ENCODE measurements around the gene TCF7L1. TPM values are rescaled to one million over a fixed set of nuclear protein-coding genes. Genes with fewer than 3 reads are reported as not detected.
A peak's percentile ranks its signal among the peaks of the same experiment; 100 is the strongest.
"Not testable (repeated sequence)": the region's sequence is repeated elsewhere in the genome, so short reads cannot be mapped to it uniquely, and the experiment has no call there.

Gene TCF7L1
- total RNA-seq, 2 experiments from 2014 or later = not detected

GRCh38 chr2:85327160-85327821, 194.1 kb downstream of the TCF7L1 start:
- peak overlapping the region; percentile 97 for H3K27ac Mint-ChIP-seq
- CTCF ChIA-PET = interaction anchor here (1.0 to 1.4 kb wide), 2 partner anchors 17 to 27 kb away, joined by 3 to 4 read pairs; partner anchors contain the start of genes ELMOD3 and RETSAT
- no peaks in the 10 kb centered on the region for H3K27me3 Mint-ChIP-seq
- no peaks in the 10 kb centered on the region for H3K9me3 ChIP-seq (ENCODE audit: control insufficient read depth in 1 of 2, insufficient read depth in 1 of 2, low read length in 2 of 2)
- peaks cover 61% of the 10 kb centered on the region for H3K4me1 Mint-ChIP-seq (ENCODE audit: low read depth)
- peak overlapping the region; percentile 95 to 97 for H3K27ac ChIP-seq (ENCODE audit: low read depth in 1 of 2, low read length in 2 of 2)
- intact Hi-C loops (cut with DNase I, micrococcal nuclease) = loop anchor here (2.0 to 5.0 kb wide), 3 partner anchors 92 to 225 kb away; partner anchors contain the start of genes MAT2A (in 1 of the 2) and SH2D6 (in 1 of the 2)
- peak overlapping the region; percentile 96 for H3K4me3 Mint-ChIP-seq
- DNase-seq (peak; percentile 44 to 77 (median 56)), ATAC-seq (ENCODE audit: poor library complexity) (peak; percentile 30)
- peaks cover 64% of the 10 kb centered on the region for H3K36me3 Mint-ChIP-seq (ENCODE audit: low read depth)
- peaks cover 41% of the 10 kb centered on the region for H3K4me1 ChIP-seq (ENCODE audit: insufficient read depth, low read length)
- TF ChIP-seq CTCF (IDR thresholded peaks at IDR 0.05) = no peak
- no peaks in the 10 kb centered on the region for H3K9me3 Mint-ChIP-seq
- H3K27me3 ChIP-seq (ENCODE audit: control insufficient read depth in 1 of 2, insufficient read depth in 2 of 2, low read length in 2 of 2) = no peaks in the 10 kb centered on the region
- POLR2A ChIA-PET = interaction anchor here (0.6 to 4.7 kb wide), 47 partner anchors 9 to 1428 kb away, joined by 3 to 216 read pairs (median 5); partner anchors contain the start of genes C2orf68, CHMP3, ELMOD3 and GGCX
- H3K4me3 ChIP-seq (ENCODE audit: low read length) = peak overlapping the region; percentile 89
- peaks cover 38% of the 10 kb centered on the region for H3K36me3 ChIP-seq (ENCODE audit: insufficient read depth, low read length)

GRCh38 chr2:85327822-85328617, 194.8 kb downstream of the TCF7L1 start, which contains the start of gene TGOLN2:
Gene TGOLN2, minus strand, starts transcription at chr2:85327989. Its CDS starts 27 bp downstream, at chr2:85327962.
- ChIA-PET CTCF (interaction anchor here (0.8 to 1.4 kb wide), 2 partner anchors 18 to 26 kb away, joined by 3 to 4 read pairs; partner anchors contain the start of genes ELMOD3 and RETSAT), POLR2A (interaction anchor here (0.7 to 4.7 kb wide), 41 partner anchors 9 to 1295 kb away, joined by 3 to 216 read pairs (median 6); partner anchors contain the start of genes C2orf68, ELMOD3, GGCX and IMMT)
- H3K9me3 Mint-ChIP-seq = no peaks in the 10 kb centered on the region
- peak; percentile 88 to 96 (median 94) for DNase-seq
- Histone ChIP-seq H3K27ac (ENCODE audit: low read depth in 1 of 2, low read length in 2 of 2) (peak within 1 kb of the TSS; percentile 95 to 97), H3K36me3 (ENCODE audit: insufficient read depth, low read length) (peaks cover 31% of the 10 kb centered on the region), H3K9me3 (ENCODE audit: control insufficient read depth in 1 of 2, insufficient read depth in 1 of 2, low read length in 2 of 2) (no peaks in the 10 kb centered on the region), H3K27me3 (ENCODE audit: control insufficient read depth in 1 of 2, insufficient read depth in 2 of 2, low read length in 2 of 2) (no peaks in the 10 kb centered on the region), H3K4me3 (ENCODE audit: low read length) (peak within 1 kb of the TSS; percentile 89), H3K4me1 (ENCODE audit: insufficient read depth, low read length) (peaks cover 35% of the 10 kb centered on the region)
- H3K27me3 Mint-ChIP-seq = no peaks in the 10 kb centered on the region
- peak within 1 kb of the TSS; percentile 96 for H3K4me3 Mint-ChIP-seq
- peaks cover 57% of the 10 kb centered on the region for H3K36me3 Mint-ChIP-seq (ENCODE audit: low read depth)
- intact Hi-C loops (cut with DNase I, micrococcal nuclease) = loop anchor here (1.0 to 5.0 kb wide), 4 partner anchors 26 to 224 kb away; partner anchors contain the start of genes ELMOD3 (in 2 of the 2), RETSAT (in 2 of the 2), MAT2A (in 1 of the 2) and SH2D6 (in 1 of the 2)
- no peak for TF ChIP-seq CTCF (IDR thresholded peaks at IDR 0.05)
- H3K27ac Mint-ChIP-seq = peak within 1 kb of the TSS; percentile 97
- peak; percentile 84 for ATAC-seq (ENCODE audit: poor library complexity)
- H3K4me1 Mint-ChIP-seq (ENCODE audit: low read depth) = peaks cover 54% of the 10 kb centered on the region

GRCh38 chr2:85329181-85329651, 196.0 kb downstream of the TCF7L1 start:
- H3K36me3 ChIP-seq (ENCODE audit: insufficient read depth, low read length) = peaks cover 19% of the 10 kb centered on the region
- ATAC-seq (ENCODE audit: poor library complexity) (no peak), DNase-seq (no peak)
- TF ChIP-seq CTCF (IDR thresholded peaks at IDR 0.05) = no peak
- ChIA-PET CTCF (no interaction called here), POLR2A (interaction anchor here (1.3 to 4.4 kb wide), 5 partner anchors 25 to 524 kb away, joined by 4 to 63 read pairs (median 9); partner anchors contain the start of genes ELMOD3, MAT2A, RETSAT and VAMP8)
- intact Hi-C loops (cut with DNase I, micrococcal nuclease) = loop anchor here in 1 of 2 experiments (5.0 kb wide), 2 partner anchors 208 to 223 kb away; partner anchors contain the start of gene MAT2A
- Mint-ChIP-seq H3K4me3 (peak overlapping the region; percentile 18), H3K9me3 (no peaks in the 10 kb centered on the region), H3K4me1 (ENCODE audit: low read depth) (peaks cover 43% of the 10 kb centered on the region), H3K27me3 (no peaks in the 10 kb centered on the region), H3K36me3 (ENCODE audit: low read depth) (peaks cover 45% of the 10 kb centered on the region), H3K27ac (peak overlapping the region; percentile 97)
- H3K4me3 ChIP-seq (ENCODE audit: low read length) = no peak overlapping the region
- H3K4me1 ChIP-seq (ENCODE audit: insufficient read depth, low read length) = peaks cover 23% of the 10 kb centered on the region
- no peaks in the 10 kb centered on the region for H3K27me3 ChIP-seq (ENCODE audit: control insufficient read depth in 1 of 2, insufficient read depth in 2 of 2, low read length in 2 of 2)
- no peaks in the 10 kb centered on the region for H3K9me3 ChIP-seq (ENCODE audit: control insufficient read depth in 1 of 2, insufficient read depth in 1 of 2, low read length in 2 of 2)
- H3K27ac ChIP-seq (ENCODE audit: low read depth in 1 of 2, low read length in 2 of 2) = no peak overlapping the region

GRCh38 chr2:85329701-85330100, 196.5 kb downstream of the TCF7L1 start:
- POLR2A ChIA-PET = interaction anchor here (1.3 to 4.4 kb wide), 2 partner anchors 25 to 209 kb away, joined by 7 to 63 read pairs; partner anchors contain the start of genes ELMOD3, MAT2A and RETSAT
- H3K27me3 ChIP-seq (ENCODE audit: control insufficient read depth in 1 of 2, insufficient read depth in 2 of 2, low read length in 2 of 2); H3K27me3 Mint-ChIP-seq; H3K27ac ChIP-seq (ENCODE audit: low read depth in 1 of 2, low read length in 2 of 2); DNase-seq; CTCF ChIA-PET; H3K9me3 Mint-ChIP-seq; H3K4me3 ChIP-seq (ENCODE audit: low read length); H3K9me3 ChIP-seq (ENCODE audit: control insufficient read depth in 1 of 2, insufficient read depth in 1 of 2, low read length in 2 of 2); ATAC-seq (ENCODE audit: poor library complexity): not testable (repeated sequence)
- H3K36me3 Mint-ChIP-seq (ENCODE audit: low read depth) = peaks cover 40% of the 10 kb centered on the region
- peak overlapping the region; percentile 97 for H3K27ac Mint-ChIP-seq
- intact Hi-C loops (cut with DNase I, micrococcal nuclease) = loop anchor here in 1 of 2 experiments (5.0 kb wide), 2 partner anchors 208 to 223 kb away; partner anchors contain the start of gene MAT2A
- H3K4me3 Mint-ChIP-seq = peak overlapping the region; percentile 18
- H3K4me1 Mint-ChIP-seq (ENCODE audit: low read depth) = peaks cover 38% of the 10 kb centered on the region
- Histone ChIP-seq H3K36me3 (ENCODE audit: insufficient read depth, low read length) (peaks cover 14% of the 10 kb centered on the region), H3K4me1 (ENCODE audit: insufficient read depth, low read length) (peaks cover 18% of the 10 kb centered on the region)
